Lower leg skin (tissue), 4 donors: Measurements from ENCODE around the gene PCCA. TPM values are rescaled to one million over a fixed set of nuclear protein-coding genes. Genes with fewer than 3 reads are reported as not detected.

Experiments used
- DNase-seq, 2 donors: peaks; one replicate each; pipeline ENCODE4 v3.0.0-alpha.2; 2019; ENCODE audit warnings: low spot score in 2 of 2
- H3K4me3 ChIP-seq: fragments of 200-600 bp; sonication (generic); 2 replicates; pipeline ENCODE4 v1.5.1; 2017; ENCODE audit warnings: mild to moderate bottlenecking, low read depth; ENCODE audit not compliant: poor library complexity, severe bottlenecking
- POLR2A ChIP-seq, 2 donors: fragments of 450-650 bp; IDR thresholded peaks; one replicate each; pipeline ENCODE4 v1.6.1; 2016 to 2017; ENCODE audit warnings: antibody characterized with exemption in 2 of 2, mild to moderate bottlenecking in 1 of 2, moderate library complexity in 1 of 2
- WGBS, 2 donors: methylation state at CpG; one replicate each; pipeline ENCODE4 v1.1.5; 2018; 5-methylcytosine and 5-hydroxymethylcytosine counted together
- intact Hi-C: fragments of 100-400 bp; cut with DNase I; formaldehyde crosslinking; loops from one replicate; pipeline ENCODE4 v1.15.0; 2023; ENCODE audit warnings: low total_unique reads
- total RNA-seq, 4 donors: library from RNA; depleted of rRNA; stranded (reverse); fragments of >200 nt; gene quantifications; one replicate each; pipeline ENCODE4 v1.1.0, GENCODE V29; 2016
- TF ChIP-seq, protein P1 (sequence below), 3 donors: fragments of 450-650 bp; IDR thresholded peaks; one replicate each; pipeline ENCODE4 v1.5.1; 2016; ENCODE audit warnings: antibody characterized with exemption in 3 of 3, mild to moderate bottlenecking in 3 of 3, moderate library complexity in 2 of 3

The PCCA gene
- total RNA-seq, 4 donors from 2014 or later = 24.3 to 34.2 (median 26.2) TPM

DNA sequence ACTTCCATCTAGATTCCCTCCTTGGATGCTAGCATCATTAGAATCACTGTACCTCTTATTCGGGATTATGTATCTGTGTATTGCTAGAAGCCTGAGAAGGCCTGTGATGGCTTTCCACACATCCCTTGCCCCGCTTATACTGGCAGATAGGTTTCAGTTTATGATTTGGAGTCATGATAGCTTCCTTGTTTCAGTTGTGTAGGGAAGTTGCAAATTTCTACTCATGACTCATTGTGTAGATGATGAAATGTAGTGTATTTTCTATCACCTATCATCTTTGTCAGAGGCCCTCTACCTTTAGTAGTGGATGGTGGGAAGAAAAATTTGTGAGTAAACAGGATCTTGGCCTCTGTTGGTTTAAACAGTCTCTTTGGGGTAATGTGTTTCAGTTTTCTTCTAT, 334.5 kb downstream of the PCCA start:
- WGBS, 2 donors = 94 to 98% methylated on average over 2 of the region's 2 CpGs

DNA sequence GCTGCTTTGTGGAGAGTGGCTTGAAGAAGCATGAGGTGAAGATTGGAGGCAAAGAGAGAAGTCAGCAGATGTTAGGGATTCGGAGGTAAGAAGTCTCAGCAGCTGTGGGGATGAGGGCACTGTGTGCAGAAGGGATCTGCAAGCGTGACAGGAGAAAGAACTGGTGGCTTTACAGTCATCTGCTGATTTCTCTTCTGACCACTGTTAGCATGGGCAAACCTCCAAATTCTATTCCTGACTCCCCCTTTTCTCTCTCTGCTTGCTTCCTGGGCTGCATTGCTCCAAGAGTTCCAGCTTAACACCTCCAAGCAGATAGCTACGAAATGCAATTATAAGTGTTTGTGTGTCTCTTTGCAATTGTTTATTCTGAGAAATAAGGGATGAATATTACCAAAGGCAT, 340.1 kb downstream of the PCCA start:
- TF ChIP-seq, protein P1, sequence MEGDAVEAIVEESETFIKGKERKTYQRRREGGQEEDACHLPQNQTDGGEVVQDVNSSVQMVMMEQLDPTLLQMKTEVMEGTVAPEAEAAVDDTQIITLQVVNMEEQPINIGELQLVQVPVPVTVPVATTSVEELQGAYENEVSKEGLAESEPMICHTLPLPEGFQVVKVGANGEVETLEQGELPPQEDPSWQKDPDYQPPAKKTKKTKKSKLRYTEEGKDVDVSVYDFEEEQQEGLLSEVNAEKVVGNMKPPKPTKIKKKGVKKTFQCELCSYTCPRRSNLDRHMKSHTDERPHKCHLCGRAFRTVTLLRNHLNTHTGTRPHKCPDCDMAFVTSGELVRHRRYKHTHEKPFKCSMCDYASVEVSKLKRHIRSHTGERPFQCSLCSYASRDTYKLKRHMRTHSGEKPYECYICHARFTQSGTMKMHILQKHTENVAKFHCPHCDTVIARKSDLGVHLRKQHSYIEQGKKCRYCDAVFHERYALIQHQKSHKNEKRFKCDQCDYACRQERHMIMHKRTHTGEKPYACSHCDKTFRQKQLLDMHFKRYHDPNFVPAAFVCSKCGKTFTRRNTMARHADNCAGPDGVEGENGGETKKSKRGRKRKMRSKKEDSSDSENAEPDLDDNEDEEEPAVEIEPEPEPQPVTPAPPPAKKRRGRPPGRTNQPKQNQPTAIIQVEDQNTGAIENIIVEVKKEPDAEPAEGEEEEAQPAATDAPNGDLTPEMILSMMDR (IDR thresholded peaks at IDR 0.05) = no peak
- no peak for TF ChIP-seq POLR2A (IDR thresholded peaks at IDR 0.05)
- intact Hi-C loops = no loop called here
- no peak overlapping the region for H3K4me3 ChIP-seq
- DNase-seq = no peak
- whole genome bisulfite sequencing, 2 donors = 94 to 95% methylated on average over 3 of the region's 3 CpGs

More for the DNA sequence above, 334.5 kb downstream of the PCCA start:
- intact Hi-C loops = no loop called here
- H3K4me3 ChIP-seq = no peak overlapping the region
- no peak for TF ChIP-seq POLR2A (IDR thresholded peaks at IDR 0.05)
- TF ChIP-seq, protein P1 (IDR thresholded peaks at IDR 0.05) = no peak
- DNase-seq = no peak

DNA sequence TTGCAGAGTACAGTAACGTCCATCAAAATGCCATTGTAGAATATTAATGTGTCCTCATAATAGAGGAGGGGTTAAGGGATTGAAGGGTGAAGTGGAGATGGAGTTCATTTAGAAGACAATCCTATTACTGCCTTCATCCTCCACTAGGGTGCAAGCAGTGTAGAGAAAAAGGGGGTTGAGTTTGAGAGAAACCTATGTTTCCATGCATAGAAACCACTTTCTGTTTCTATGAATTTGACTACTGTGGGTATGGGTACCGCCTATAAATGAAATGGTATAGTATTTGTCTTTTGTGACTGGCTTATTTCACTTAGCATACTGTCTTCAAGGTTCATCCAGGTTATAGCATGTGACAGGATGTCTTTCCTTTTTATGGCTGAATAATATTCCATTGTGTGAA, 343.7 kb downstream of the PCCA start:
- WGBS, 2 donors = 97 to 99% methylated on average over 2 of the region's 2 CpGs
- no peak for DNase-seq
- H3K4me3 ChIP-seq = no peak overlapping the region
- TF ChIP-seq POLR2A (IDR thresholded peaks at IDR 0.05) = no peak
- TF ChIP-seq, protein P1 (IDR thresholded peaks at IDR 0.05) = no peak
- intact Hi-C loops = no loop called here

DNA sequence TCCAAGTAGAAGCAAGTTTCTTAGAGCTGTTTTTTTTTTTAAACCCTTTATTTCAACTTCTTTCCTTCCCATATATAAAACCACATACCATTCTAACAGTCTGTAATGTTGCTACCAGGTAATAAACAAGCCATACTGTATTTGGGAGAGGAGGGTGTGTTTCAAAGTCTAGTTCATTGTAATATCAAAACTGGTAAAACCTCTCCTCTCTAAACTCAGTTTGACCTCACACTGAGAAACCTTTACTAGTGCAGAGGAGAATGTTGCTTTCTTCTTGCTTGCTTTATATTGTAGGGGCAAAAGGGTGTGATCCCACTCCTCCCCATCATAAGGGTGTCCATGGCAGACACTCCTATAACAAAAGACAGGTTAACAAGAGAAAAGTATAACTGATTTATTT, 344.6 kb downstream of the PCCA start:
- DNase-seq = no peak
- no peak overlapping the region for H3K4me3 ChIP-seq
- intact Hi-C loops = no loop called here
- TF ChIP-seq, protein P1 (IDR thresholded peaks at IDR 0.05) = no peak
- TF ChIP-seq POLR2A (IDR thresholded peaks at IDR 0.05) = no peak

DNA sequence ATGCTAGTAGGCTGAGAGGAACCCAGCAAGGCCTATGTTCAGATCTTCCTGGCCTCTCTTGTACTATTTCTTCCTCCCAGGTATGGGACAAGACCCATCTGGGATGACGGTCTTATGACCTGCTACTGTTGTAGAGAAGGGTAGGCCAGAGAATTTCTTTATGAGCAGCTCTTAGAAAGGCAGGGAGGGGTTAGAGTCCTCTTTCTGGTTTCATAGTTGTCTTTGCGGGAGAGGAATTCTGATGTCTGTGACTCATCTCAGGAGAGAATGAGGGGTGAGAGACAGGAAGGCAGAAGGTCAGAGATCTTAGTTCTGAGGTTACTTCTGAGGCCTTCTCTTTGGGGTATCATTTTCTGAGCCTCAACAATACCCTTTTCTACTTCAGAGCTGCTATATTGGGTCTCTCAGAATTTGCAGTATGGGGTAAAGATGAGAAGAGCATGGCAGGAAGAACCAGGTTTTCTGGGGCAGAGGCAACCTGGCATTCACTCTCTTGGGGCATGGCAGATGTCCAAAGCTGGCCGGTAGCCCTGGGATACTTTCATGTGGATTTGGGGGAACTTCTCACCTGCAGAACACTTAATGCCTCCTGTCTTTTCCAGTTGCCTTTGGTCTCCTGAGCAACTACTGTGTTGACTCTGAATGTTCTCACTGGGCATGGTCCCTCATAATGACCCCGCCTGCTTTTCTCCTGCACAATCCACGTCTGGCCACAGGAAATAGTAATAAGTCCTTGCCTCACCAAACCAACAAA, 345.3 kb downstream of the PCCA start:
- intact Hi-C loops = no loop called here

More for the DNA sequence above, 345.3 kb downstream of the PCCA start:
- WGBS, 2 donors = 86 to 93% methylated on average over 5 of the region's 5 CpGs
- no peak for DNase-seq
- TF ChIP-seq, protein P1 (IDR thresholded peaks at IDR 0.05) = no peak
- TF ChIP-seq POLR2A (IDR thresholded peaks at IDR 0.05) = no peak
- no peak overlapping the region for H3K4me3 ChIP-seq
